ENCODE data around the gene PLA1A. TPM values are rescaled to one million over a fixed set of nuclear protein-coding genes. Genes with fewer than 3 reads are reported as not detected.

Gene PLA1A
- total RNA-seq, 1 donor from 2014 or later: 1.6 TPM

DNA sequence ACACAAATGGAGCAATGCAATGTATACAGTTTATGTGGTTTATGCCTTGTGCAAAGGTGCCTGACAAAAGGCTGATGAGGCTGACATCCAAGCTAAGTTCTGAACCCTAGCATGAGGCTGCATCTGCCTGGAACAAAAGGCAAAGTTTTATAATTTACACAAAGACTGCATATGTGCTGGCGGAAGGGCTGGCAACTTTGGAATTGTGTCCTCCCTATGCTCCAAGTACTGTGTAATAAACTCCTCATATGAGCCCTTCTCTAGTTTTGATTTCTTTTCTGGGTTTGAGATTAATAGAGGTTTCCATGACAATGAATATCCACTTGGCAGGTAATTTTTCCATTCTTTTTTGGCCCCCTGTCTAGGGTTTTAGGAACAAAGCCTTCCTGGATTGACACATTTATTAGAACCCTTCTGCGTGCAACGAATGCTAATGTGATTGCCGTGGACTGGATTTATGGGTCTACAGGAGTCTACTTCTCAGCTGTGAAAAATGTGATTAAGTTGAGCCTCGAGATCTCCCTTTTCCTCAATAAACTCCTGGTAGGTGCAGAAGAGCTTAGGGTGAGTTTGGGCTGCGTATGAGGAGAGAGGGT is 10.8 kb downstream of the PLA1A start:
- DNase-seq (ENCODE audit: low spot score): no peak

DNA sequence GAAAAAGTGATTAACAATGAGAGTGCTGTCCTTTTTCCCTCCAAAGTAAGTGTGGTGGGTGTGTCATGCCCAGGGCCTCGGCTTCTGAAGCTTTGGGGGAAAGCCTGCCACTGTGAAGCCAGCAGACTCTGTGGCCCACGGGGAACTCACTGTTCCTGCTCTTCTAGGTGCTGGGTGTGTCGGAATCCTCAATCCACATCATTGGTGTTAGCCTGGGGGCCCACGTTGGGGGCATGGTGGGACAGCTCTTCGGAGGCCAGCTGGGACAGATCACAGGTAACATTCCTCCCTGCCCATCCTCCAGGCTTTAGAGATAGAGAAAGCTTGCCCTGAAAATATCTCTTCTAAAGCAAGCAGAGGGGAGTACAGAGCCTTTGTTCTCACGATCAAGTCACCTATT is 11.6 kb downstream of the PLA1A start:
- DNase-seq (ENCODE audit: low spot score): no peak

DNA sequence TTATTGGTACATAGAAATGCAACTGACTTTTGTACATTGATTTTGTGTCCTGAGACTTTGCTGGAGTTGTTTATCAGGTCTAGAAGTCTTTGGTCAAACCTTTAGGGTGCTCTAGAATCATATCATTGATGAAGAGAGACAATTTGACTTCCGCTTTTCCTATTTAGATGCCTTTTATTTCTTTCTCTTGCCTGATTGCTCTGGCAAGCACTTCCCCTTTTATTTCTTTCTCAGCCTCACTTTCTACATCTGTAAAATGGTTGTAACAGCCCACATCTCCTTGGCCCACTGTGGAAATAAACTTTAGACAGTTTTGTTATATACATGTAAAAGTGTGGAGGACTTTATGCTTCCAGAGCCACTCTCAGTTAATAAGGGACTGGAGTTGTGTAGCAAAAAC is 14.0 kb downstream of the PLA1A start:
- peak; percentile 18 for DNase-seq (ENCODE audit: low spot score)

DNA sequence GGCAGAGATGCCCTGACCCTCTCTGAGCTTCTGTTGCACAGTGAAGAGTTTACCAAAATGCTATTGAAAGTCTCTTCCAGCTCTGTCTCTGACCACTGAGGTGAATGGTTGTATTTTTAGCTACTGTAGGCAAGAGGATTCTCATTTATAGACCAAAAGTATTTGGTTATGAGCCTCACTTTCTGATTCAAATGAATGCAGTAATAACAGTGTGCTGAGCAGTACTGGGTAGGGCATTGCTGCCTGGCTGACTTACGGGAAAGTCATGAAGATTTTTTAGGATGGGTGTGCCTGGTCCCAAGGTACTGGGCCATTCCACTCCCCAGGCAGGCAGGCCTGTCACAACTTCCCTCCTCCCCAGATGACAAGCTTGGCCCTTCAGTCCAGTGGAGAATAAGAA is 15.5 kb downstream of the PLA1A start:
- no peak for DNase-seq (ENCODE audit: low spot score)

DNA sequence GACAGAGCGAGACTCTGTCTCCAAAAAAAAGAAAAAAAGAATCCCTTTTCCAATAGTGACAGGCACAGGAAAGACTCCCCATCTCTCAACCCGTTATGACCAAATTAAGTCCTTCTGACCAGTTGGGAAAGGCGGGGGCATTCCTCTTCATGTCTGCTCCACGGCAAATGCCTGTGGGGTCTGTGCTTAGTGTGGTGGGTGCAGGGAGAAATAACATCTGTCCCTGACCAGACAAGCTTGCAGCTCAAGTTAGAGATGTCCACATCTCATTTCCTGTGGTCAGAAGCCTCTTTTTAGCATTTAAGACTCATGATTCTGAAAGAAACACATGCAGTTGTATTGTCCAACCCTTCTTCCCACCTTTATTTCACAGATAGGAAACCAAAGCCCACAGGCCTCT is 16.2 kb downstream of the PLA1A start:
- no peak for DNase-seq (ENCODE audit: low spot score)

DNA sequence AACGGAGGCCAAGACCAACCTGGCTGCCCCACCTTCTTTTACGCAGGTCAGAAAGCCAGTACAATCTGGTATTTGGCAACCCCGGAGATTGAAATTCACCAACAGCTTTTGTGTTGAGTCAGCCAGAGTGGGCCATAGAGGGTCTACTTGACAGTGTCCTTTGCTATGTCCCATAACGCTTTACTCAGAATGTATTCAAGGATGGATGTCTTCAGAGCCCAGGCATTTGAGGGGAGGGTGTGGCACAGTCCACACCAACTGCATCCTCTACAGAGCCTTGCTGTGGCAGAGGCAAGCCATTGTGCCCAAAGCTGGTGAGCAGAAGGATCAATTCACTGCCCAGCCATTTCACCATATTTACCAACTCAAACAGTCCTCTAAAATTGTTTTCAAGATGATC is 18.4 kb downstream of the PLA1A start:
- DNase-seq (ENCODE audit: low spot score): peak; percentile 26

DNA sequence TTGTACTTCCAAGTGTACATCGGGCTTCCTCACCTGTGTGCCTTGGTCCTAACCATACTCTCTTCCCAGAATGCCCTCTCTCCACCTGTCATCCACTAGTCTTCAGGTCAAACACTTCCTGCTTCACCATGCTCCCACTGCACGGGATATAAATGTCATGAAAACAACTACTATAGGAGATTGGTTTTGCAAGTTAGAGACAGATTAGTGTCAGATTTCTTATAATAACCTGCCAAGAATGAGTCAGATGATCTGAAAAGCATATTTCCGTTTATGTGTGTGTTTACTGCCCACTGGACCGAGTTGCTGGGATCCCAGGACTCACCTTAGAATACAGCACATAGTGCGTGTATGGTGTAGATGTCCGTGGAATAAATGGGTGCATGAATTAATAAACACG is 21.4 kb downstream of the PLA1A start:
- DNase-seq (ENCODE audit: low spot score): peak; percentile 15

DNA sequence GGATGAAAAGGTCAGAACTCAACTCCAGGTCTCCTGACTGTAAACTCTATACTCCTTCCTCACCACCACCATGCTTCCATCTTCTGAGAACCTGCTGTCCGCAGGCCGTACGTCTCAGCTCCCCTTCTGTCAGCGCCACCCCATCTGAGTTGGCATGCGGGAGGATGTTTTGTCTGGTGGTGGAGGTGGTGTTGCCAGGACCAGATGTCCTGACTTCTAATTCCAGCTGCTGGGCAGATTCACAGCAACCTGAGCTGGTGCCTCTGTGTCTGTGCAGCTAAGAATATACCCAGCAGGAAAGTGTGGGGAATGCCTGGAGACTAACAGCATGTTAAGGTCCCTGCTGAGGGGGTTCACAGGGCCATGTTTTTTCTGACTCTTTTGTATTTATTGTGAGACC is 23.2 kb downstream of the PLA1A start:
- DNase-seq (ENCODE audit: low spot score): no peak

DNA sequence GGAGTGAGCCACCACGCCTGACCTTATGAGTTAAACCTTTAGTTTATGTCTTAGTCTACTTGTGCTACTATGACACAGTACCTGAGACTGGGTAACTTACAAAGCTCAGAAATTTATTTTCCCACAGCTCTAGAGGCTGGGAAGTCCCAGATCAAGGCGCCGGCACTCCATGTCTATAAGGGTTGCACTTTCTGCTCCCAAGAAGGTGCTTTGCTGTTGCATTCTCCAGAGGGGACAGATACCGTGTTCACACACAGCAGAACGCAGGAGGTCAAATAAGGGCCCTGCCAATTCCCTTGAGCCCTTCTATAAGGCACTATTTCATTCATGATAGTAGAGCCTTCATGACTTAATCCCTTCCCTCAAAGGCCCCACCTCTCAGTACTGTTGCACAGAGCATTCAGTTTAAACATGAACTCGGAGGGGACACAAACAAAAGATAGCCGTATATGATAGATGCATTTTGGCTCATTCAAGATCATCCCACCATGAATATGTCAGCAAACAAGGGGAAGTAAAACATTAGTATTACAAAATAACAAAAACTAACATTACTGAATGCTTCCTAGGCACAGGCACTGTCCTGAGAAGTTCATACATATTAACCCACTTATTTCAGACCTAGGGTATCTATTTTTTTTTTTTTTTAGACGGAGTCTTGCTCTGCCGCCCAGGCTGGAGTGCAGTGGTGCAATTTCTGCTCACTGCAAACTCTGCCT is 26.5 kb downstream of the PLA1A start:
- DNase-seq (ENCODE audit: low spot score): no peak

DNA sequence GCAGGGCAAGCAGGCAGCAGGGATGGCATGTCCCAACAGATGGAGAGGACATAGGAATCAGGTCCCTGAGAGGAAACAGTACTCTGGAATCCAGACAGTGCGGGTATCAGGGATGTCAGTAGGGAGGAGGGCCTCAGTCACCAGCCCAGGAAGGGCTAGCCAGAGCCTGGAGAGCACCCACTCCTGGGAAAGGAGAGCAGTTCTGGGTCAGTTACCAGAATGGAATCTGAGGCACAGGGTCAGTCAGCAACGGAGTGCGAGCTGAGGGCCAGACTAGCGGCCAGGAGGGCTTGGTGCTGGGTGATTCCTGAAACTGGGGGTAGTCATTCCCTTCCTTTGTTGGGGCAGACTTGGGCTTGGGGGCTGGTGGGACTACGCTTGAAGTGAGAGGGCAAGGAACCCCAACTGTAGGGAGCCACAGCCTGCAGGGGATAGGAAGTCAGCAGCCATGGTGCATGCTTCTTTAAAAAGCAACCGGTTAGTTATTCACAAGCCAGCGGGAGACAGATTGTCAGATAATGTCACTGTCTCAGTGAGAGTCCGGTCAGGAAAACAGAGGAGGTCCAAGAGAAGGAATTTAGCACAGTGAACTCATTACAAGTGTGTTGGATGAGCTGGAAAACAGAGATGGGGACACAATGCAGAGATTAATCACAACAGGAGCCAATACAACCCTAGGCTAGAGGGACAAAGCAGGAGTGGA is 27.9 kb downstream of the PLA1A start:
- DNase-seq (ENCODE audit: low spot score): no peak

DNA sequence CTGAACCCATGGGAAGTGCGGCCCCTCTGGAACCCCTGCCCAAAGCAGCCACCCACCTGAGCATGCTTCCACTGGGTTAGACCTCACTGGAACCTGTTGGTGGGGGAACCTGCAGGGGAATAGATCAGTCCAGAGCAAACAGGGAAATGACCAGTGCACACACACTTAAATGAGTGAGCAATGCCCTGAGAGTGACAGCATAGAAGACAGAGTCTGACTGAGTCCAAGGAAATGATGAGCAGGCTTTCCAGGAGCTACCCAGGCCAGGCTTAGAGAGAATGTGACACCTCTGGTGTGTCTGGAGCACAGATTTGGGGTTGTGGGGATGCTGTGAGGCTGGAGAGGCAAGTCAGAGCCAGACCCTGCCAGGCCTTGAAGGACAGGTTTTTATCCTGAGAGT is 28.5 kb downstream of the PLA1A start:
- no peak for DNase-seq (ENCODE audit: low spot score)

DNA sequence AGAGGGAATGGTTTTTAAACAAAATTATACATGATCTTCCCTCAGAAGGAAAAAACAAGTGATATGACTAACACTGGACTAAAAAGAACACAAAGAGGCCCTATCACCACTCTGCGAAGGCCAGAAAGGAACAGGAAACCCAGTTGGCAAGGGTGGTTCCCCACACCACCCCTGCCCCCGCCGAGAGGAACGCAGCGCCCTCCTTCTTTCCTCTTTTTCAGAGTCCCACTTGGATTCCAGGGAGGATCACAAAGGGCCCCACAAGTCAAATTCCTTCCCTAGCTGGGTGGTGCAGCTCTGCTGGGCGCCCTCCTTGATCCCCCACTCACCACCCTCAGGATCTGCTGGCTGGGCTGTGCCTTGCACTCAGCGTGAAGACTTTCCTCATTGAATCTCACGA is 29.8 kb downstream of the PLA1A start:
- DNase-seq (ENCODE audit: low spot score): no peak

DNA sequence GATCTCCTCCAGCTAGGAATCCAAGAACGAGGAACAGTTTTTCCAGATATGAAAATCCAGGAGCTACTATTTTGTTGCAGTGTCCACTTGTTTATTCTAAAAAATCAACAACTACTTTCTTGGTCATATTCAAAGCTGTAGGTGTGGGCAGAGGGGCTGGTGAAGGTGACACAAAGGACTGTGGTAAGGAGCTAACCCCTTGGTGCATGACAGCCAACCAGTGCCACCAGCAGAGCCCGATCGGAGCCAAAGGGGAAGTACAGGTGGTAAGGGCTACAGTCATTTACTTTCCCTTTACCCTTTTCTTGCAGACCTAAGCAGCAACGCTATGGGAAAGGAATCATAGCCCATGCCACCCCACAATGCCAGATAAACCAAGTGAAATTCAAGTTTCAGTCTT is 30.7 kb downstream of the PLA1A start:
- DNase-seq (ENCODE audit: low spot score): no peak

DNA sequence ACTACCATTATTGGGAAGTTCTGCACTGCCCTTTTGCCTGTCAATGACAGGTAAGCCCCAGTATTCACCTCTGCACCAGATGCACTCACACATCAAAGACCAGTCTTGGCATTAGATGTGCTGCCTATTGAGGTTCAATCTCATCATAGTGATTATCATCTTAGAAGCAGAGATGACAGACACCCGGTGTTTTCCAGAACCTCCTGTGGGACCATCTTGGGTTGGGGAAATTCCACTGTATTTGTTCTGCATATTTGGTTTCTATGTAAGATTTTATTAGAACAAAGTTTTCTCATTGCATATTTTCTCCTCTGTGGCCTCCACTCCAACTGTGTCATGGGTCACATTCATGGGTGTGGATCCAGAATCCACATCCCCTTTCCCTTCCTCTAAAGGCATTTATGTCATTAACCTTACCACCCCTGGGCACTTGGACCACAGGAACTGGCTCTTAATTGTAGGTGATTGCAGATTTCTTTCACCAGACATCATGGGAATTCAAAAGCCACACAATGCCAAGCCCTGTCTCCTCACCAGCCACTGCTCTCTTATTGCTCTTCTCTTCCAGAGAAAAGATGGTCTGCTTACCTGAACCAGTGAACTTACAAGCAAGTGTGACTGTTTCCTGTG is 31.2 kb downstream of the PLA1A start:
- DNase-seq (ENCODE audit: low spot score): no peak

DNA sequence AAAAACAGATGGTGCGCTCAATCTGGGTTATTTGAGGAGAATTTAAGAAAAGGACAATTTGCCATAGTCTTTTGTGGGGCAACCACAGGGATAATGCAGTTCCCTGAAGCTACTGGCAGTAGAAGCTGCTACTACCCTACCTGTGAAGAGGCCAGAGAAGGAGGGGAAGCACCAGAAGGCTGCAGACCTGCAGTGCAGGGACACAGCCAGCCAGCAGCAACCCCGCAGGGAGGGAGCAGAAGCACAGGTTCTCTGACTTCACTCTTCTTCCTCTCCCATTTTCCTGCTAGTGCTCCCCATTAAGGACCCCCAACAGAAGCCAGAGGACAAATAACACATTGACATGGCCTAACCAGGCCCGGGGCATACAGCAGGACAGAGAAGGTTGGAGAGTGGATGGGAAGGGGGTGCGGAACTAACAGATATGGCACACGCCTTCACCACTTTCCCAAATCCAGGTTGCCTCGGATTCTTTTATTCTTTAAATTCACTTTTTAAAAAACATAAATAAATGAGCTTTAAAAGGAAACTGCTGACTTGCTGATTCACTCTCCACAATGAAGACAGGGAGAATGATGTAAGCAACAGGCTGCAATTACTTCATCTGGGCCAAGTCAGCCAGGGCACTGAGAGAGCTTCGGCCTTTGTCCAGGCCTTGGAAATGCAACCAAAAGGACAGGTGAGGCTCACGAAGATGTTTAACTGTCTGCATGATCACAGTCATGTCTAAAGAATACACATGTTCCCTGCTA is 32.6 kb downstream of the PLA1A start:
- no peak for DNase-seq (ENCODE audit: low spot score)

DNA sequence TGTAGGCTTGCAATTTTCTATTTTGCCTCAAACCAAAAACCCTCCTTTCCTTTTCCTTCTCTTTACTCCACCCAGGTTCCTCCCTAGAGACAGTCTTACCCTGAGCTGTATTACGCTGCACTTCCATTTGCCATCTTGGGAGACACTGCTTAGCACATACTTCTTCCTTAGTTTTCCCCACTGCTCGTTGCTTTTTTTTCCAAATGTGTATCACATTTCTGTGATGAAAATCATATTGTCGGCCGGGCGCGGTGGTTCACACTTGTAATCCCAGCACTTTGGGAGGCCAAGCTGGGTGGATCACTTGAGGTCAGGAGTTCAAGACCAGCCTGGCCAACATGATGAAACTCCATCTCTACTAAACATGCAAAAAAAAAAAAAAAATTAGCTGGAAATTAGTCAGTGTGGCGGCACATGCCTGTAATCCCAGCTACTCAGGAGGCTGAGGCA is 33.2 kb downstream of the PLA1A start:
- DNase-seq (ENCODE audit: low spot score): no peak

DNA sequence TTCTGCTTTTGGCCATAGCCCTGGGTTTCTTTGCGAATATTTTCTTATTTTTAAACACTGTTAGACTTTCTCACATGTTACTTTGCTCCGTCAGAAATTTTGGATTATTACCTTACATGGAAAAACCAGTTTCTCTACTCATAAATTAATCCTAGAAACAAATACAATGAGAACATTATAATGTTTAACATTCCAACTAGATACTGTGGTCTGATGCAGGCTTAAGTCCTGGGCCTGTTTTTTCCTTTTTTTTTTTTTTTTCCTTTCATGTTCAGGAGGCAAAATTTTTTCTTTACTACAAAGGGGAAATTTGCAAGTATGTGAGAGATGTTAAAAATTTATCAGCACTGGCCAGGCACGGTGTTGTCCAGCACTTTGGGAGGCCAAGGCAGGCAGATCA is 33.8 kb downstream of the PLA1A start:
- no peak for DNase-seq (ENCODE audit: low spot score)

DNA sequence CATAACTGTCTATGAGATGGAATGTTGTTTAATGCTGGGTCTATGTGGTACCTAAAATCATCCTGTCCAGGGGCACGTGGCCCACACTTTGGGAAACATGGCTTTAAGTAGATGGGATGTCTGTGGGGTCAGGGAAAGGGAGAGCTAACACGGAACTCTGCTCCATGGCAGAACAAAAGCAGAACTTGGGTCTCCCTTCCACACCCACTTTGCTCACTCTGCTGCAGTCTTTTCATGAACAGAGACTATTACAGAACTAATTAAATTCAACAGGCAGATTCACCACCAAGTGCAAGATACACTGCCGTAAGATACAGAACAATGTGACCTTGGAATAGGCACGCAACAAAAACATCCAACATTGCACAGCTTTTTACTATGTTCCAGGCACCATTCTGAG is 34.5 kb downstream of the PLA1A start:
- DNase-seq (ENCODE audit: low spot score): no peak

DNA sequence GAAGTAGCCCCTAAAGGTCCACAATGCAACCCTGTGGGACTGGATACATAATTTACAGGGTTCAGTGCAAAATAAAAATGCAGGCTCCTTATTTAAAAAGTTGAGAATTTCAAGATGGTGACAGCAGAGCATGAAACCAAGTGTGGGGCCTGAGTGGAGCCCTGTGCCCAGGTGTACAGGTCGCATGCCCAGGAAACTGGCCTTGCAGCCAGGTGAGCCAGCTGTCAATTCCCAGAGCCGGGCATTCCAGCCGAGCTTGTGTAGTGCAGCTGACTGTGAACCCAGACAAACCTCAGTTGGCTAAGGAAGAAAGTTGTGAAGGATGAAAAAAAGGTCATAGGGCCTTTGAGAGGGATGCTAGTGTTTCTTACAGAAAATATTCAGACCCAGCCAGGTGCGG is 35.1 kb downstream of the PLA1A start:
- DNase-seq (ENCODE audit: low spot score): no peak

DNA sequence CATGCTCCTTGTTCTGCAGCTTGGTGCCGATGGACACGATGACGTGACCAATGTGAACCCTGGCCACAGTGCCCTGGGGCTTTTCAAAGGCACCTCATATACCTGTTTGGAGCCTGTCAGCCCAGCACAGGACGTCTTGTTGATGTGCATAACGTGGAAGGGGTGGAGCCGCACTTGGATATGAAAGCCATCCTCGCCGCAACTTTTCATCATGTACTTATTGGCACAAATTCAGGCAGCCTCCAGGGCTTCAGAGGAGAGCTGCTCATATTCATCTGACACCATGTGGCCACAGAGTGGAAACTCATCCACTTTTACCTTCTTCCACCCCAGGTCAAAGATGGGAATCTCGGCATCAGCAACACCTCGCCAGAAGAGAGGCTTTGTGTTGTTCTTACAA is 38.0 kb downstream of the PLA1A start:
- no peak for DNase-seq (ENCODE audit: low spot score)

DNA sequence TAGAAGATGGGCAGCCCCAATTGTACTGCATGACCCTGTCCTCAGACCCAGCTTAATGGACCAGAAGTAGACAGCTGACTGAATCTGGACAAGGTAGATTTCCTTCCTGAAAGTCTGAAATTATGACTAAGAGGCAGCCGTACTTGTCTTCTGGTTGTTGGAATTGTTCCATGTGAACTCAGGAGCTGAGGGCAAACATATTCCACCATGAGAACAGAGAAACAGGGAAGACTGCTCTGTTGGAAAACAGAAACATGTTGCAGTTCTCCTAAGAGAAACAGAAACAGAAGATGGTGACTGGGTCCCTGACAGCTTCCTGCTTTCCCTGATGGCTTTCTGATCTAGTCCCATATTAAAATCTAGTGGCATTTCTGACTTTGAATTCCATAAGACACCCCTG is 38.6 kb downstream of the PLA1A start:
- DNase-seq (ENCODE audit: low spot score): no peak

Data from ureter (tissue), 1 donor.